Measurements from ENCODE around the gene RUBCNL. TPM values are rescaled to one million over a fixed set of nuclear protein-coding genes. Genes with fewer than 3 reads are reported as not detected.
A peak's percentile ranks its signal among the peaks of the same experiment; 100 is the strongest.

RUBCNL gene
- polyA plus RNA-seq, 3 donors: 1.5 to 14.5 (median 2.8) TPM

GRCh38 chr13:46342538-46342937 lies 44.5 kb downstream of the RUBCNL start:
- peaks cover 0 to 6% (median 0%) of the 10 kb centered on the region in 7 donors for H3K9me3 Mint-ChIP-seq
- H3K36me3 ChIP-seq (replicated peaks in 1 of 2; ENCODE audit: control insufficient read depth in 1 of 2, insufficient read depth in 2 of 2, low read length in 2 of 2): peaks cover 26 to 35% of the 10 kb centered on the region in 2 donors
- H3K27ac ChIP-seq (ENCODE audit: low read depth in 1 of 2, low read length in 2 of 2): peak overlapping the region in 1 of 2 donors; percentile 98
- H3K27ac Mint-ChIP-seq: peak overlapping the region; percentile 97 to 100 (median 99)
- no peaks in the 10 kb centered on the region for H4K20me1 ChIP-seq (ENCODE audit: insufficient read depth, low read length)
- TF ChIP-seq CTCF (IDR thresholded peaks at IDR 0.05): no peak
- H3K27me3 Mint-ChIP-seq (ENCODE audit: low read depth in 3 of 3): peaks cover 0 to 7% (median 0%) of the 10 kb centered on the region in 3 donors
- H3K9me3 ChIP-seq (replicated peaks in 1 of 2; ENCODE audit: control insufficient read depth in 1 of 2, insufficient read depth in 1 of 2, low read length in 2 of 2): no peaks in the 10 kb centered on the region
- peaks cover 49 to 54% of the 10 kb centered on the region in 2 donors for H3K36me3 Mint-ChIP-seq
- intact Hi-C loops (cut with micrococcal nuclease): loop anchor here in 1 of 2 donors (5.0 kb wide), 2 partner anchors 60 to 620 kb away; no protein-coding TSS in a partner anchor
- H3K27me3 ChIP-seq (ENCODE audit: control insufficient read depth in 2 of 2, insufficient read depth in 2 of 2, low read length in 2 of 2): no peaks in the 10 kb centered on the region
- no peak overlapping the region for H3K4me3 ChIP-seq (replicated peaks in 1 of 3; ENCODE audit: low read depth in 2 of 3, low read length in 3 of 3)
- no peak overlapping the region for H3K4me3 Mint-ChIP-seq
- DNase-seq: no peak
- H3K4me1 ChIP-seq (ENCODE audit: control insufficient read depth in 1 of 2, insufficient read depth in 2 of 2, low read length in 2 of 2): peaks cover 47 to 50% of the 10 kb centered on the region in 2 donors
- peaks cover 53% of the 10 kb centered on the region for H3K4me1 Mint-ChIP-seq
- no CpG with 5 or more reads among the region's 3 CpGs for WGBS (ENCODE audit: insufficient coverage)
- no peaks in the 10 kb centered on the region for H3K79me2 ChIP-seq (ENCODE audit: insufficient read depth, low read length)
- no peak overlapping the region for H3K4me2 ChIP-seq (replicated peaks; ENCODE audit: extremely low read depth, low read length, poor library complexity, severe bottlenecking)
- H2AFZ ChIP-seq (ENCODE audit: insufficient read depth, low read depth, low read length, poor library complexity, severe bottlenecking): no peak overlapping the region
- H3K9ac ChIP-seq (ENCODE audit: insufficient read depth, low read length, poor library complexity, severe bottlenecking): no peak overlapping the region

- Histone ChIP-seq H3K4me3 (replicated peaks in 1 of 3; ENCODE audit: low read depth in 2 of 3, low read length in 3 of 3) (peak overlapping the region in 1 of 3 experiments; percentile 12), H3K79me2 (ENCODE audit: insufficient read depth, low read length) (no peaks in the 10 kb centered on the region), H3K9ac (ENCODE audit: insufficient read depth, low read length, poor library complexity, severe bottlenecking) (peak overlapping the region; percentile 62), H4K20me1 (ENCODE audit: insufficient read depth, low read length) (no peaks in the 10 kb centered on the region), H3K4me1 (ENCODE audit: control insufficient read depth in 1 of 2, insufficient read depth in 2 of 2, low read length in 2 of 2) (peaks cover 49 to 54% of the 10 kb centered on the region in 2 donors), H3K36me3 (replicated peaks in 1 of 2; ENCODE audit: control insufficient read depth in 1 of 2, insufficient read depth in 2 of 2, low read length in 2 of 2) (peaks cover 26 to 35% of the 10 kb centered on the region in 2 donors), H2AFZ (ENCODE audit: insufficient read depth, low read depth, low read length, poor library complexity, severe bottlenecking) (no peak overlapping the region), H3K27ac (ENCODE audit: low read depth in 1 of 2, low read length in 2 of 2) (peak overlapping the region; percentile 91 to 98), H3K9me3 (replicated peaks in 1 of 2; ENCODE audit: control insufficient read depth in 1 of 2, insufficient read depth in 1 of 2, low read length in 2 of 2) (peaks cover 0 to 3% of the 10 kb centered on the region in 2 donors), H3K4me2 (replicated peaks; ENCODE audit: extremely low read depth, low read length, poor library complexity, severe bottlenecking) (peak overlapping the region; percentile 14), H3K27me3 (ENCODE audit: control insufficient read depth in 2 of 2, insufficient read depth in 2 of 2, low read length in 2 of 2) (no peaks in the 10 kb centered on the region)
- H3K9me3 Mint-ChIP-seq: peaks cover 5 to 11% (median 8%) of the 10 kb centered on the region in 7 donors
- peaks cover 56% of the 10 kb centered on the region for H3K4me1 Mint-ChIP-seq
- peaks cover 0 to 5% (median 0%) of the 10 kb centered on the region in 3 donors for H3K27me3 Mint-ChIP-seq (ENCODE audit: low read depth in 3 of 3)
- H3K4me3 Mint-ChIP-seq: peak overlapping the region in 1 of 2 donors; percentile 62
- no peak for TF ChIP-seq CTCF (IDR thresholded peaks at IDR 0.05)
- peak; percentile 94 to 99 (median 96) for DNase-seq
- no CpG with 5 or more reads among the region's 1 CpG for WGBS (ENCODE audit: insufficient coverage)
- H3K27ac Mint-ChIP-seq: peak overlapping the region; percentile 97 to 100 (median 99)
- intact Hi-C loops (cut with micrococcal nuclease): loop anchor here (2.0 to 5.0 kb wide), 3 partner anchors 14 to 621 kb away; no protein-coding TSS in a partner anchor
- H3K36me3 Mint-ChIP-seq: peaks cover 47 to 50% of the 10 kb centered on the region in 2 donors
Measured at GRCh38 chr13:46341112-46341711, 45.8 kb downstream of the RUBCNL start.

All from CD14-positive monocyte (primary cell).